Uterus (tissue), 2 donors: ENCODE results near the gene TRAT1.

Experiments
- CTCF ChIP-seq, 4 experiments: fragments of 200-600 bp in 2 of 4; fragments of 450-650 bp in 2 of 4; sonication (generic) in 2 of 4; IDR thresholded peaks; one replicate each; pipeline ENCODE4 v1.5.1; 2016 to 2019; ENCODE audit warnings: antibody characterized with exemption in 4 of 4, mild to moderate bottlenecking in 2 of 4, moderate library complexity in 1 of 4
- POLR2A ChIP-seq, 2 donors: fragments of 450-650 bp; IDR thresholded peaks; one replicate each; pipeline ENCODE4 v1.6.1; 2016; ENCODE audit warnings: antibody characterized with exemption in 2 of 2, mild to moderate bottlenecking in 1 of 2, moderate library complexity in 1 of 2

GRCh38 chr3:108882762-108883161 is 60.2 kb downstream of the TRAT1 start:
- no peak for TF ChIP-seq CTCF (IDR thresholded peaks at IDR 0.05)
- TF ChIP-seq POLR2A (IDR thresholded peaks at IDR 0.05) = no peak
